Jurkat, Clone E6-1 (cell line): Measurements from ENCODE around the gene ESYT3.
"Not testable (repeated sequence)": the region's sequence is repeated elsewhere in the genome, so short reads cannot be mapped to it uniquely, and the experiment has no call there.

Source experiments
- DNase-seq: peaks from one replicate; pipeline ENCODE4 v3.0.0-alpha.2; 2011; ENCODE audit warnings: low read depth, low spot score
- H3K4me3 ChIP-seq: 2 replicates; pipeline ENCODE4 v1.5.1; 2011; ENCODE audit warnings: mild to moderate bottlenecking, low read length, control low read depth, moderate library complexity

ESYT3 gene

DNA sequence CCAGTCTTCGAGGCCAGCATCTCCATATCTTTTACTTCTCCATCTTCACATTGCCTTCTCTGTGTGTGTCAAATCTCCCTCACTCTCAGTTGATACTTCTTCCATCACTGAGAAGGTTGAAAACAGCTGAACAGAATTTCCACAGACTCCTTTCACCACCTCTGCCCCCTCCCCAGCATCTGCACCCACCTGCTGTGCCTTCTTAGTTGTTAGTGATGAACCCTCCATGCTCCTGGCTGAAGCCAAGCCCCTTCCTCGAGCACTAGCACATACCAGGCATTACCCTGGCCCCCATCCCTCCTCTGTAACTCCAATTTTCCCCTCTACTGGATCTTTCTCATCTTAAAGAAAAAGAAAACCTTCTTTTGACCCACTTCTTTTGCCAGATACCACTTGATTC is 27.8 kb upstream of the ESYT3 start:
- no peak for DNase-seq
- H3K4me3 ChIP-seq = no peak overlapping the region

DNA sequence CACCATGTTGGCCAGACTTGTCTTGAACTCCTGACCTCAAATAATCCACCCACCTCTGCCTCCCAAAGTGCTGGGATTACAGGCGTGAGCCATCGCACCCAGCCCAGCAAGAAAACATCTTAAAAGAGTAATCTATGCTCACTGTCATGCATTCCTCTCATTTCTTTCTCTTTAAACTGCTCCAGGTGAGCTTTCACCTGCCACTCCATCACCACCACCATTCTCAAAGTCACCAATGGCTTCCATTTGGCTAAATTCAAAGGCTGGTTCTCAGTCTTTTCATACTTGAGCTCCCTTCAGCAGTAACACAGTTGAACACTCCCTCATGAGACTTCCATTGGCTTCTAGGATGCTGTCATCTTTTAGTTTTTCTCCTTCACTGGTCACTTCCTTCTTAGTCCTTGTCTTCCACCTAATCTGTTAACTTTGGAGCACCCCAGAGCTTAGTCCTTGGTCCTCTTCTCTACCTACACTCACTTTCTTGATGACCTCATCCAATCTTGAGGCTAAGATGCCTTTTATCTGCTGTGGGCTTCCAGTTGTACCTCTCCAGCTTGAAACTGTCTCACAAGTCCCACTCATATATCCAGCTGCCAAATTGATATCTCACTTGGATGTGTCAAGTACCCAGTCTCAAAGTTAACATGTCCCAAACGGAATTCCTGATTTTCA is 27.0 kb upstream of the ESYT3 start:
- no peak overlapping the region for H3K4me3 ChIP-seq
- DNase-seq = no peak

DNA sequence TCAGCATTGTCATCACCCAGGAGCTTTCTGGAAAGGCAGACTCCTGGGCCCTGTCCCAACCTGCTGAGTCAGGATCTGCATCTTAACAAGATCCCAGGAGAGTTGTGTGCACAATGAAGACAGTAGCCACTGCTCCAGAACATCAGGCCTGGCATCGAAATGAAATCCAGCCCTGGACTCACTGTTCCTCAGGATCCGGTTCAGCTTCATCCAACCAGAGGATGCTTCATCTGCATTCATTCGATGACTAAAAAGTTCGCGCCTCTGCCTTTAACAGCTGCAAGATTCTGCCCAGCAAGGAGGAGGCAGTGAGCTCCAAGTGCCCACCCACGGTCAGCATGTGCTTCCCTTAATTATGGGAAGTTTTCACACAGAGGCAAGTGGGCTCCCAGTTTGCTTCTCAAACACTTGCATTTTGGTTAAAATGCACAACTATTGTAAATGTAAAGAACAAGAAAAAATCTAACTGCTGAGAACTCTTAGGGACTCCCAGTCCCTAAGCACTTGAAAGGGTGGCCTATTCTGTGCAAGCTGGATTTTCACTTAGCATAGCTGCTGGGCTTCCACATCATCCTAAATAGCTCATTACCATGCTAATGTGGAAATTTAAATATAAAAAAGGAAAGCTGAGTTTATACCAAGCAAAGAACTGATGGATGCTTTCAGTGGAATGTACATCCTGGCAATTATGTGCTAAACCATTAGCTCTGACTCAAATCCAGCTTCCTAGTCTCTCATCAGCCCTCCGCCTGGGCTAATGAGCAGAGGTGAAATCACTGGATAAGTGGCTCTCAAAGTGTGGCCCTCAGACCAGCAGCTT is 25.5 kb upstream of the ESYT3 start:
- no peak overlapping the region for H3K4me3 ChIP-seq
- DNase-seq = no peak

DNA sequence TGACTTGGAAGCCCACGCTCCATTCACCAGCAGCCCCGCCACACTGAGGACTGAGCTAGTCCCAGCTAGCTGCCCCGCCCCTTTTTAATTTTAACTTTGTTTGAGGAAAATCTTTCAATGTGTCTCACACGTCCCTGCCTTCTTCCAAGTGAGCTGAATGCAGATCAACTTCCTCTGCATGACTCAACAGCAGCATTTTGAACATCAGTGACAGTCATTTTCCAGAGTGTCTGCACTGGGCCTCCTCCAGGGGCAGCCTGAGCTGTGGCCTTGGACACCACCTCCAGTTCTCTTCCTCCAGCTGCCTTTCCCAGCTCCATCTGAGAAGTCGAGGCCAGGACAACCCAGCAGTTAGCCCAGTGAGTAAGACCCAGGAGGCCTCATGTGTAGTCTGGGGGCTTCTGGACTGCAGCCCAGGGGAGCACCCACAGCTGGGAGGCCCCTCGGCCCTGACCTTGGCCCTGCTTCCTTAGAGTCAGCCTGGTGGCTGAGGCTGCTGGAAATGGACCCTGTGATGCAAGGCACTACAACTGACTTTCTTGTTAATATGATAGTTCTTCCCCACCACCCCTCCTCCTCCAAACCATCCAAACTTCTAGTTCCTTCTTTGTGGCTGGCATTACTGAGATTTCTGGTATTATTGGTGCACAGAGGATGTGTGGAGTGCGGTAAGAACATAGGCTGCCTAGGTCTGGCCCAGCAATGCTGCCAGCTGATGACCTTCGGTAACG is 21.4 kb upstream of the ESYT3 start:
- no peak for DNase-seq

DNA sequence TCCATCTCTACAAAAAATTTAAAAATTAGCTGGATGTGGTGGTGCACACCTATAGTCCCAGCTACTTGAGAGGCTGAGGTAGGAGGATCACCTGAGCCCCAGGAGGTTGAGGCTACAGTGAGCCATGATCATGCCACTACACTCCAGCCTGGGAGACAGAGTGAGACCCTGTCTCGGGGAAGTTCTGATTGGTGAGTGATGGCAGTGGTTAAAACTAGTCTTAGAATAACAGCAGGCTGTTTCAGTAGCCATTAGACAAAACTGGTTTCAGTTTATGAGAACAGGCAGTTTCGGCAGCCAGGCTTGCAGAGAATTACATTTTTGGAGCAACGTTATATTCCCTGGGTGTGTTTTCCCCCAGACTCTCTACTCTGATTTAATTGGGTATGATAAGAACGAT is 18.2 kb upstream of the ESYT3 start:
- H3K4me3 ChIP-seq, DNase-seq: not testable (repeated sequence)

More for the DNA sequence above, 21.4 kb upstream of the ESYT3 start:
- H3K4me3 ChIP-seq = no peak overlapping the region

DNA sequence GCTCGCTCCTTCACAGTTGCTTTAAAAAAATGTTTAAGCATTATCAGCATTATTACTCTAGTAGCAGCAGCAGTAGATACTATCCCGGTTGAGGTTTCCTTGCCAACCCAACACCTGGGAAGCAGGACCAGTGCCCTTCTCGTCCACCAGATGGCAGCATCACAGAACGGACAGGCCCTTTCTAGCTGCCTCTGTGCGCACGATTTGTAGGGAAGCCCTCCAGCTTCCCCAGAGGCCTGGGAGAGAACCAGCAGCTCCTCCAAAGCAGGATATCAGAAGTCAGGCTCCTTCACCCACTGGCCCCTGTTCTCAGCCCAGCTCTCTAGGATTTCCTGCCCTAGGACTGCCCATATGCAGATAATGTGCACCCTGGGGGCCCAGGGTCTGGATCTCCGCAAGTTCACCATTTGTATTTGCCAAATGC is 16.8 kb upstream of the ESYT3 start:
- no peak overlapping the region for H3K4me3 ChIP-seq
- peak; percentile 69 for DNase-seq

DNA sequence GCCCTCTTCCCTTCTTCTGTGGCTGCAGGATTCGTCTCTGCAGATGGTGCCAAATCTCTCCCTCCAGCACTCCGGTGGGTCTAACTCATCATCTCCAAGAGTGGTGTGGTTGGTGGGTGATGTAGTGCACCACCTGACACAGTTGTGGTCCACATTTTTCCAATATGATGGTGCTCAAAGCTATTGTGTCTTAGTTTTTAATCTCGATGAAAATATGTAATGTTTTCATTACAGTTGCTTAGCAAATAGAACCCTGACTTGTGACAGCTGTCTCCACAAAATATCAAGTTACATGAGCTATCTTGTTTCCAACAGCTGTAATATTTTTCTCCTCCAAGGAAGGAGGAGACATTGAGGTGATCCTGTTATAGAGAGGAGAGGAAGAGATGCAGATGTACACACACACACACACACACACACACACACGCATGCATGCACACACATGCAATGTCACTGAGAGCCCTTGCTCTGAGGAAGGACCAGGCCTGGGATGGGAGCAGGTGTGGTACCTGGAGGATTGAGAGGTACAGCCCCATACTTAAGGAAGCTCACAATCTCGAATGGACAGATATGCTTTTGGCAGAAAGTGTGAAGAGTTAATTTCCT is 15.7 kb upstream of the ESYT3 start:
- no peak for DNase-seq
- no peak overlapping the region for H3K4me3 ChIP-seq

DNA sequence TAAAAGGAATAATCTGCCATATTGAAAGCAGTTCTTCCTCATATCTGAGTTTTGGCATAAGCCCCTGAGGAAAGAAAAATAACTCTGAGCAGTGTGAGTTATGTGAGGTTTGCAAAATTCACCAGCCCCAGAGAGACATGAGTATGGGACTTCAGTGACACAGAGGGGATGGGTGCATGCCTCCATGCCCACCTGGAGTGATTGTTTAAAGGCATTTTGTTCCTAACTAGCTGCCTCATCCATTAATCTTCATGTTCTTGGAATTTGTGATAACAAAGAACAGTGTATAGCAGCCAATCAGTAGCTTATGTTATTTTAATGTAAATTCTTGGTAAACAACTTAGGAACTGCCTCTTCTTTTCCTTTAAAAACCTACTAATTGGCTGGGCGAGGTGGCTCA is 11.1 kb upstream of the ESYT3 start:
- no peak for DNase-seq
- no peak overlapping the region for H3K4me3 ChIP-seq

DNA sequence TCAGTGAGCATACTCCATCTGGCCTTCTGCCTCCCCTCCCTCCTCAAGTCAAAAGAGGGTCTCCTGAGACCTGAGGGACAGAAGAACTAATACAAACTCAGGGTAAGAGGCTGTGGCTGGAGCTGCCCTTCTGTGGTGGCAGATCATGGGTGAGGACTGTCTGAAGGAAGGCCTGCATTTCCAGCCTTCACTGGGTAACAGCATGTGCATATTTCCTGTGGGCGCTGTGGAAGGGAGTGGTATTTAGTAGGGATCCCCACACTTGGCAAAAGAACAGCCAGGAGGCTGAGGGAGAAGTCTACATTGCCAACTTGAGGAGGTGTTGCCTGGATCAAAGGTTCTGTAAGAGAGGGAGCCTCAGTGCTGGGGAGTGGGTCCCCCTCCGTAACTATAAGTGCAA is 10.1 kb upstream of the ESYT3 start:
- no peak for DNase-seq
- H3K4me3 ChIP-seq = no peak overlapping the region

DNA sequence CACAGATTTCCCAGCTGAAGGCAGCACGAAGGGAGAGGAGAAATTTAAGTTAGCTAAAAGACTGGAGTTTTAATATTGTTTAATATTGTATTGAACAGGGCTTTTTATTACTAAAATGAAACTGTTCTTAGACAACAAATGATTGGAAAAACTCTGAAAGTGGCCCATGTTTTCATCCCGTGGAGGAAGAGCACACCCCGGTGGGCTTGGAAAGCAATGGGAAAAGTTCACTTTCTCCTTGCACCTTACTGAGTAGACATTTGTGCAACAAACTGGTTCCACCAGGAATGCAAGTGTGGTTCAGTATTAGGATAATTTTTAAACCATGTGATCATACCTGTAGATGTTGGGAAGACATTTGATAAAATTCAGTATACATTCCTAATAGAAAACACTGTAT is 8.2 kb upstream of the ESYT3 start:
- DNase-seq = no peak
- H3K4me3 ChIP-seq = no peak overlapping the region

DNA sequence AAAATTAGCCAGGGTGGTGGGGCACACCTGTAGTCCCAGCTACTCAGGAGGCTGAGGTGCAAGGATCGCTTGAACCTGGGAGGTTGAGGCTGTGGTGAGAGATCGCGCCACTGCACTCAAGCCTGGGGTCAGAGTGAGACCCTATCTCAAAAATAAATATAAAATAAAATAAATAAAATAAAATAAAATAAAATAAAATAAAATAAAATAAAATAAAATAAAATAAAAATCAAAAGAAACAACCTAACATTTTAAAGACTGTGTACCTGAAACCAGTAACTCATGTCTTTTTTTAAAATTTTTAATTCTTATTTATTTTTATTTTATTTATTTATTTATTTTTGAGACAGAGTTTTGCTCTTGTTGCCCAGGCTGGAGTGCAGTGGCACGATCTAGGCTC is 7.7 kb upstream of the ESYT3 start:
- DNase-seq = not testable (repeated sequence)

DNA sequence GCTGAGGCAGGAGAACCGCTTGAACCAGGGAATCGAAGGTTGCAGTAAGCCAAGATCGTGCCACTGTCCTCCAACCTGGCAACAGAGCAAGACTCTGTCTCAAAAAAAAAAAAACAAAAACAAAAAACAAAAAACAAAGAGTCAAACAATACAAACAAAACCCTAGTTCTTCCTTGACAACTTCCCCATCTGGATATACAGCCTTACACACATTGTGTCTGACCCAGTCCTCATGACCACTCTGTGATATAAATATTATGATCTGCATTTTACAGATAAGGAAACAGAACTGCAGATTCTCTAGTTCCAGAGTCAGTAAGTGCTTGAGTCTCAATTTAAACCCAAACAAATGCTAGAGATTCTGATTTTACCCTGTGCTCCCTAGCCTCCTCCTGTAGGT is 4.8 kb upstream of the ESYT3 start:
- DNase-seq = no peak
- H3K4me3 ChIP-seq = no peak overlapping the region

More for the DNA sequence above, 7.7 kb upstream of the ESYT3 start:
- H3K4me3 ChIP-seq = not testable (repeated sequence)

DNA sequence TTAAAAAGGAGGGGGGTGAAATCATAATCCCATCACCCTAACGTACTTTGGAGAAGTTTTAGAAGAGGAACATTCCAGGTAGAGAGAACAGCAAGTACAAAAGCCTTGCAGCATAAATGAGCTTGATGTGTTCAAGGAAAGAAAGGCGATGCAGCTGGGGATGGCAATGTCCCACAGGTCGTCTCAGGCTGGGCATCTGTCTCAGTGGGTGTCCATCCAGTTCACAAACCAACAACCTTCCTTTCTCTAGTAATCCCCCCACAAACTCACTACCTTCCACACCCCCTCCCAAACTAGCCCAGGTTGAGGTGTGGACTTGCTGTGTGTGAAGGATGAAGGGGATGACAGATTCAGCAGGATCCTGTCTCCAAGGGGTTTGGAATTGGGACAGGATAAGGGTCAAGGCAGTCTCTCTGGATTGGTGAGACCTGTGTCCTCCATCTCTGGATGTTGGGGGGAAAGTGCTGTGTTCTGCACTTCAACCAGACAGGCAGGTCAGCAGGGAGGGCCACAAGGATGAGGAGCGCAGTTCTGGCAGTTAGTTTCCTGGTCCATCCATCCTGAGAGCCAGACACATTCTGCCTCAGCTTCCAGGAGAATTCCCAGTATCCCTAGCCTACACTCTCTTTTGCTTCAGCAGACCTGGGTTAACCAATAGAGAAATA is 1.7 kb upstream of the ESYT3 start:
- no peak for DNase-seq
- no peak overlapping the region for H3K4me3 ChIP-seq

DNA sequence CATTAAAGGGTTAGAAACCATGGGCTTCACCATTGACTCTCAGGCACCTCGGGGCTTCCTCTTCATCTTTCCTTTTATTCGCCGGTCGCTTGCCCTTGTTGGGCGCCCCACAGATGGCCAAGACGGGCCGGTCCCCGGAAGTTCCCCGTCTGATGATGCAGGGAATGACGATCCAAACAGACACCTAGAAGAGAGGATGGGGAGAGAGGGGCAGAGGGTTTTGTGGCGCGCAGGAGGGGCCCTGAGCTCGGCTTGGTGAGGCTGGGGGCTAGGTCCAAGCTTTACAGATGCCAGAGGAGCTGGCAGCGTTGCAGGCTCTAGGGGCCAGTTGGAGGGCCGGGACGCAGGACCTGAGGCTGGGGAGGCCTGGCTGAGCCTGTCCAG is 532 bp upstream of the ESYT3 start:
- H3K4me3 ChIP-seq = peak overlapping the region; percentile 52; the same call in 1 of the 2 replicates
- no peak for DNase-seq

DNA sequence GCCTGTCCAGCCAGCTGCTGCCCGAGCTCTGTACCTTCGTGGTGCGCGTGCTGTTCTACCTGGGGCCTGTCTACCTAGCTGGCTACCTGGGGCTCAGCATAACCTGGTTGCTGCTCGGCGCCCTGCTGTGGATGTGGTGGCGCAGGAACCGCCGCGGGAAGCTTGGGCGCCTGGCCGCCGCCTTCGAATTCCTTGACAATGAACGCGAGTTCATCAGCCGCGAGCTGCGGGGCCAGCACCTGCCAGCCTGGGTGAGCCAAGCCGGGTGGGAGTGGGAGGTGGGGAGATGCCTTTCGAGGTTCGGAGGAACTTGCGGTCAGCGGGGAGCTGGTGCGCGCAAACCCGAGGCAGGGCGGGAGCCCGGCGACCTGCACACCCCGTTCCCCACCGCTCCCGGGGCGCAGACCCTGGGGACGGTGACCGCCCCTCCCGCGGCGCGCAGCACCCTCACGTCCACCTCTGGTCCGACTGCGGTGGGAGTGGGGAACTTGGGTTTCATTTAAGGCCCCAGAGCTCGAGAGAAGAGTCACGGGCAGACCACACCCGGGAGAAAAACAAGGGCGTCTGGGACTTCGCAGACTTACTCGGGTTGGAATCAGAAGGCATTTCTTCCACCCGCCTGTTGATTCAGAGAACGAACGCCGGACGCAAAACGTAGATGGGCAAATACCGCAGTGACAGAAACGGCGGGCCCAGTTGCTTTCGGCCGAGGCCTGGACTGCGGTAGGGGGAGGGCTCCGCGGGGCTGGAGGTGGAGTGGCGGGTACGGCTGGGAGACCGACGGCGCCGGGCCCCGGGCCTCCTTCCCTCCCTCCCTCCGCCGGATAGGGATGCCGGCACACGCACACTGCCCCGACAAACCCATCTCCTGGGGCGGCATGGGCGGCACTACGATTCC is 708 bp downstream of the ESYT3 start:
- peak overlapping the region; percentile 52 for H3K4me3 ChIP-seq

DNA sequence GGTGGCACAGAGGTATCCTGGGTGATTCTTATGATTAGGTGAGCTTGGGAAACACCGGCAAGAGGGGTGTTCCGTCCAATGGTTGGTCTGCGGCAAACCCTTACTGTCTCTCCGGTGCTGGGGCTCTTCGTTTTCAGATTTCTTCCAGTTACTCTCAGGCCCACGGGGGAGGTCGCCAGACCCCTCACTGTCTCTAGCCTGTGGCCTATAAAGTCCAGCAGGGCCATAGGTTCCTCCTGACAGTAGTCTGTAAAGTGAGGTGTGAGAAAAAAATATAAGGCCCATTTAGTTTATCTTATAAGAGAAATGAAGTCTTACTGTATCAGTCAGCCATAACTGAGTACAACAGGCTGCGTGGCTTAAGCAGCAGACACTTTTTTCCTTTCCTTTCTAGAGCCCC is 1.4 kb downstream of the ESYT3 start:
- no peak overlapping the region for H3K4me3 ChIP-seq
- DNase-seq = no peak

More for the DNA sequence above, 708 bp downstream of the ESYT3 start:
- no peak for DNase-seq

DNA sequence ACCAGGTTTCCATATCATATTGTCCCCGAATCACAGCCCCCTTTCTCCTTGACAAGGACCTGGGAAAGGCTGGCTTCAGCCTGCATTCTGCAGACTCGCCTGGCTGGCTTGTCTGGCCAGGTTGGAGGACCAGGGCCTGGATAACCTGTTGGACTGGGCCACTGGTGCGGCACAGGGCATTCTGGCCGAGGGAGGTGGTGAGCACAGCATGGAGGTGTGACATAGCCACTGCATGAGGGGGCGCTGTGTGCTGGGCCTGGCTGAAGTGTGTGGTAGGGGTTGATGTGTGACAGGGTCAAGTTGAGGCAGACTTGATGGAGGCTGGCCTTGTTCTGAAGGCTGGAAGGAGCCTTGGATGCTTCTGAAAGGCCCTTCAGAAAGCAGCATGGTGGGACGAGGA is 2.9 kb downstream of the ESYT3 start:
- DNase-seq = no peak
- no peak overlapping the region for H3K4me3 ChIP-seq

DNA sequence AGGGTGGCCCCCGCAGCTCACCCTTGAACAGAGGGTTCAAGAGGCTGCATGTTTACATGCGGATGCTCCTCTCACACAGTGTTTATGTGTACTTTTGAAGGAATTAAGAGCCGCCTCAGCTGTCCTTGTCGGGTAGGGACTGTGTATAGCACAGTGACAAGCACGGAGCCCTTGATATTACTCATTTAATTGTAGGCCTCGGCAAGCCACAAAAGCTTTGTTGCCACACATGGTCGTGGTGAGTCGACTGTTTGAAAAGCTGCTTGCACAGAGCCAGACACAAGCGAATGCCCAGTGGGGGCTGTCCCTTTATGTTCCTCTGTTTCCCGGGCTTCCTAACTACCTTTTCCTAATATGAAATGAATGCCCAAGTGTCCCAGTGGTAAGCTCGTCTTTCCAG is 4.5 kb downstream of the ESYT3 start:
- no peak overlapping the region for H3K4me3 ChIP-seq
- no peak for DNase-seq
